NB4 (cell line): ENCODE results near the gene SNHG17.
"Not testable (repeated sequence)": the region's sequence is repeated elsewhere in the genome, so short reads cannot be mapped to it uniquely, and the experiment has no call there.

Source experiments
- CTCF ChIP-seq: IDR thresholded peaks from one replicate; pipeline ENCODE4 v1.5.1; 2012; ENCODE audit warnings: low read depth, low read length
- MAX ChIP-seq: IDR thresholded peaks from 2 replicates; pipeline ENCODE4 v1.6.1; 2011; ENCODE audit warnings: low read depth, low read length
- MYC ChIP-seq: IDR thresholded peaks from 2 replicates; pipeline ENCODE4 v1.6.1; 2011; ENCODE audit warnings: low read depth, low read length
- POLR2A ChIP-seq: IDR thresholded peaks from 2 replicates; pipeline ENCODE4 v1.6.1; 2011; ENCODE audit warnings: mild to moderate bottlenecking; ENCODE audit not compliant: insufficient read length; ENCODE audit errors: extremely low read depth

DNA sequence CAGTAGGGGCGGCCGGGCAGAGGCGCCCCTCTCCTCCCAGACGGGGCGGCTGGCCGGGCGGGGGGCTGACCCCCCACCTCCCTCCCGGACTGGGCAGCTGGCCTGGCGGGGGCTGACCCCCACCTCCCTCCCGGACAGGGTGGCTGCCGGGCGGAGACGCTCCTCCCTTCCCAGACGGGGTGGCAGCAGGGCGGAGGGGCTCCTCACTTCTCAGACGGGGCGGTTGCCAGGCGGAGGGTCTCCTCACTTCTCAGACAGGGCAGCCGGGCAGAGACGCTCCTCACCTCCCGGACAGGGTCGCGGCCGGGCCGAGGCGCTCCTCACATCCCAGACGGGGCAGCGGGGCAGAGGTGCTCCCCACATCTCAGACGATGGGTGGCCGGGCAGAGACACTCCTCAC is 26.4 kb upstream of the SNHG17 start:
- TF ChIP-seq MYC, CTCF, POLR2A, MAX: not testable (repeated sequence)
